Neuron (in vitro differentiated cells): ENCODE measurements around the gene MT1H.
A peak's percentile ranks its signal among the peaks of the same experiment; 100 is the strongest.

Source experiments
- H2AFZ ChIP-seq: one replicate; pipeline ENCODE4 v1.6.1; 2013; ENCODE audit warnings: low read depth, mild to moderate bottlenecking, inconsistent platforms, low read length, moderate library complexity
- H3K27me3 ChIP-seq: one replicate; pipeline ENCODE4 v1.6.1; 2013; ENCODE audit warnings: low read length; ENCODE audit not compliant: insufficient read depth
- H3K36me3 ChIP-seq: one replicate; pipeline ENCODE4 v1.6.1; 2013; ENCODE audit warnings: low read length; ENCODE audit not compliant: insufficient read depth
- H3K4me1 ChIP-seq: one replicate; pipeline ENCODE4 v1.6.1; 2013; ENCODE audit warnings: low read length; ENCODE audit not compliant: insufficient read depth
- H3K4me3 ChIP-seq: 2 replicates; pipeline ENCODE4 v1.5.1; 2013; ENCODE audit warnings: mild to moderate bottlenecking, low read length, moderate library complexity
- H3K9me3 ChIP-seq: one replicate; pipeline ENCODE4 v1.6.1; 2013; ENCODE audit warnings: low read length

Gene MT1H

GRCh38 chr16:56631197-56631596, 38.4 kb upstream of the MT1H start:
- Histone ChIP-seq H3K4me1 (peaks cover 6% of the 10 kb centered on the region), H2AFZ (no peak overlapping the region), H3K36me3 (no peaks in the 10 kb centered on the region), H3K27me3 (peaks cover 91% of the 10 kb centered on the region), H3K9me3 (no peaks in the 10 kb centered on the region), H3K4me3 (no peak overlapping the region)

DNA sequence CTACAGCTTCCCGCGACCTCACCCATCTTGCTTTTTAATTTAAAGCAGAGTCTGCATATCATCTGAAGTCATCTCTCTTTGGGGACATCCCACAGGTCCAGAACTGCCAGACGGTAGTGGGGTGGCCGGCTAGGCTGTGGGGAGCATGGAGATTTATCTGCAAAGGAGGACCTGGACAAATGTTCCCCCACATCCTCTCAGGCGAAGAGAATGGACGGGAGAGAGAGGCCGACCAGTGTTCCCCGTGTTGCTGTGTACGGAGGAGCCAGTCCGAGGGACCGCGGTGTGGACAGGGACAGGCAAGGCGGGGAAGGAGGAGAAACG, 37.8 kb upstream of the MT1H start:
- H3K4me3 ChIP-seq = no peak overlapping the region
- no peaks in the 10 kb centered on the region for H3K36me3 ChIP-seq
- H2AFZ ChIP-seq = no peak overlapping the region
- H3K9me3 ChIP-seq = no peaks in the 10 kb centered on the region
- H3K27me3 ChIP-seq = peaks cover 92% of the 10 kb centered on the region
- H3K4me1 ChIP-seq = peaks cover 6% of the 10 kb centered on the region

DNA sequence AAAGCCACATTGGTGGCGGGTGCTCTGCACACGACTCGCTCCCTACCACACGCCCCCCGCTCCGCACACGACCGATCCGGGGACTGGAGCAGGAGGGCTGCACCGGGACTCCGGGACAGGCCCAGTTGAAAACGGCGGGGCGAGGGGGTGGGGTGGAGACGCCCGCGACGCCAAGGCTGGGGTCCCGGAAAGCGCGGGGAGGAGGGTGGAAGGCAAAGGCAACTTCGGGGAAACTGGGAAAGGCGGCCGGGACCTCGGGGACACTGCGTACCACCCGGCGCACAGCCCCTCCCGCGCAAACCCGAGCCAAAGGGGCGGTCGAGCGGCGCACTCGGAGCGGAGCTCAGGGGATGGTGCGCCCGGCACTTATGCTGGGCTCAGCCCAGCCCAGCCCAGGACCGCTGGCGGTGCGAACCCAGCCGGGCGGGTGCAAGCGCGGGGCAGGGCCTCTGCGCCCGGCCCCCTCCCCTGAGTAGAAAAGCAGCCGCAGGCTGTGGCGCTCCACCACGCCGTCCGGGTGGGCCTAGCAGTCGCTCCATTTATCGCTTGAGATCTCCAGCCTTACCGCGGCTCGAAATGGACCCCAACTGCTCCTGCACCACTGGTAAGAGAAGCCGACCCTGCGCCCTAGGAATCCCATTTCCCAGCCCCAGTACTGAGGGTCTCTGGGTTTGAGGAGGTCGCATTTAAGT, 37.3 kb upstream of the MT1H start, which contains the start of gene MT1M:
MT1M (plus strand) TSS at position 504 of the 692 bp plus-strand sequence; CDS start at position 577, 73 bp downstream.
- Histone ChIP-seq H3K9me3 (no peaks in the 10 kb centered on the region), H3K36me3 (no peaks in the 10 kb centered on the region), H3K4me3 (no peak within 1 kb of the TSS), H2AFZ (peak within 1 kb of the TSS; percentile 33), H3K27me3 (peaks cover 93% of the 10 kb centered on the region), H3K4me1 (peaks cover 6% of the 10 kb centered on the region)

GRCh38 chr16:56632848-56633365, 36.7 kb upstream of the MT1H start:
- no peak overlapping the region for H3K4me3 ChIP-seq

DNA sequence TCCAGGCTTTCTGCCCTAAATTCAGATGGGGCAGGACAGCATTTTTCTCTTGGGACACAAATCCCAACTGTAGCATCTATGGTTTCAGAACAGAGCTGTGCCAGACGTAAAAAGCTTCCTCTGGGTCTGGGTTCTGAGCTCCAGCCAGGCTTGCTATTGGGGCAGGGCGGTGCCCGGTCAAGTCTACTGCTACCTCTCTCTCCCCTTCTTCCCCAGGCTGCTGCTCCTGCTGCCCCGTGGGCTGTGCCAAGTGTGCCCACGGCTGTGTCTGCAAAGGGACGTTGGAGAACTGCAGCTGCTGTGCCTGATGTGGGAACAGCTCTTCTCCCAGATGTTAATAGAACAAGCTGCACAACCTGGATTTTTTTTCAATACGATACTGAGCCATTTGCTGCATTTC, 36.1 kb upstream of the MT1H start:
- H2AFZ ChIP-seq = no peak overlapping the region
- H3K36me3 ChIP-seq = no peaks in the 10 kb centered on the region
- no peak overlapping the region for H3K4me3 ChIP-seq
- peaks cover 7% of the 10 kb centered on the region for H3K4me1 ChIP-seq
- H3K27me3 ChIP-seq = peaks cover 99% of the 10 kb centered on the region
- H3K9me3 ChIP-seq = no peaks in the 10 kb centered on the region

More at GRCh38 chr16:56632848-56633365, 36.7 kb upstream of the MT1H start:
- Histone ChIP-seq H2AFZ (no peak overlapping the region), H3K9me3 (no peaks in the 10 kb centered on the region), H3K36me3 (no peaks in the 10 kb centered on the region), H3K27me3 (peaks cover 98% of the 10 kb centered on the region), H3K4me1 (peaks cover 6% of the 10 kb centered on the region)

DNA sequence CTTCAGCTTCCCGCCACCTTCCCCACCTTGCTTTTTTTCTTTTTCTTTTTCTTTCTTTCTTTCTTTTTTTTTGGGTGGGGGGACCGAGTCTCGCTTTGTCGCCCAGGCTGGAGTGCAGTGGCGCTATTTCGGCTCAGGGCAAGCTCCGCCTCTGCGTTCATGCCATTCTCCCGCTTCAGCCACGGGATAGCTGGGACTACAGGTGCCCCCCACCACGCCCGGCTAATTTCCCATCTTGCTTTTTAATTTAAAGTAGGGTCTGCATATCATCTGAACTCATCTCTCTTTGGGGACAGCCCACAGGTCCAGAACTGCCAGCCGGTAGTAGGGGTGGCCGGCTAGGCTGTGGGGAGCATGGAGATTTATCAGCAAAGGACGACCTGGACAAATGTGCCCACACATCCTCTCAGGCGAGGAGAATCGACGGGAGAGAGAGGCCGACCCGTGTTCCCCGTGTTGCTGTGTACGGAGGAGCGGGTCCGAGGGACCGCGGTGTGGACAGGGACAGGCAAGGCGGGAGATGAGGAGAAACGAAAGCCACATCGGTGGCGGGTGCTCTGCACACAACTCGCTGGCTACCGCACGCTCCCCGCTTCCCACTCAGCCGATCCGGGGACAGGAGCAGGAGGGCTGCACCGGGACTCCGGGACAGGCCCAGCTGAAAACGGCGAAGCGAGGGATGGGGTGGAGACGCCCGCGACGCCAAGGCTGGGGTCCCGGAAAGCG, 34.7 kb upstream of the MT1H start:
- Histone ChIP-seq H3K36me3 (no peaks in the 10 kb centered on the region), H2AFZ (no peak overlapping the region), H3K27me3 (peaks cover 99% of the 10 kb centered on the region), H3K9me3 (no peaks in the 10 kb centered on the region), H3K4me1 (peaks cover 8% of the 10 kb centered on the region), H3K4me3 (no peak overlapping the region)

DNA sequence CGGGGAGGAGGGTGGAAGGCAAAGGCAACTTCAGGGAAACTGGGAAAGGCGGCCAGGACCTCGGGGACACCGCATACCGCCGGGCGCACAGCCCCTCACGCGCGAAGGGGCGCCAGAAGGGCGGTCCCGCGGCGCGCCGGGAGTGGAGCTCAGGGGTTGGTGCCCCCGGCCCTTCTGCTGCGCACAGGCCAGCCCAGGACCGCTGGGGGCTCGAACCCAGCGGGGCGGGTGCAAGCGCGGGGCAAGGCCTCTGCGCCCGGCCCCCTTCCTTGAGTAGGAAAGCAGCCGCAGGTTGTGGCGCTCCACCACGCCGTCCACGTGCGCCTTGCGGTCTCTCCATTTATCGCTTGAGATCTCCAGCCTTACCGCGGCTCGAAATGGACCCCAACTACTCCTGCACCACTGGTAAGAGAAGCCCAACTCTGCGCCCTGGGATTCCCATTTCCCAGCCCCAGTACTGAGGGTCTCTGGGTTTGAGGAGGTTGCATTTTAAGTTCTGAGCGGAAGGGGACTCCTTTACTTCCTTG, 34.1 kb upstream of the MT1H start:
- peaks cover 8% of the 10 kb centered on the region for H3K4me1 ChIP-seq
- H2AFZ ChIP-seq = no peak overlapping the region
- peaks cover 98% of the 10 kb centered on the region for H3K27me3 ChIP-seq
- H3K36me3 ChIP-seq = no peaks in the 10 kb centered on the region
- no peaks in the 10 kb centered on the region for H3K9me3 ChIP-seq
- no peak overlapping the region for H3K4me3 ChIP-seq

- H3K27me3 ChIP-seq = peaks cover 98% of the 10 kb centered on the region
These were observed 32.8 kb upstream of the MT1H start for GRCh38 chr16:56636616-56637413.

GRCh38 chr16:56637814-56638750, 31.5 kb upstream of the MT1H start, which contains the start of gene MT1A:
TSS of gene MT1A (plus strand) at chr16:56638666. CDS start at chr16:56638739, 73 bp downstream.
- H2AFZ ChIP-seq = no peak within 1 kb of the TSS
- peaks cover 98% of the 10 kb centered on the region for H3K27me3 ChIP-seq
- peaks cover 2% of the 10 kb centered on the region for H3K4me1 ChIP-seq
- no peaks in the 10 kb centered on the region for H3K36me3 ChIP-seq
- peak within 1 kb of the TSS; percentile 21 for H3K4me3 ChIP-seq
- no peaks in the 10 kb centered on the region for H3K9me3 ChIP-seq

More at GRCh38 chr16:56636616-56637413, 32.8 kb upstream of the MT1H start:
- no peak overlapping the region for H2AFZ ChIP-seq
- no peak overlapping the region for H3K4me3 ChIP-seq
- H3K9me3 ChIP-seq = no peaks in the 10 kb centered on the region
- H3K36me3 ChIP-seq = no peaks in the 10 kb centered on the region
- peaks cover 8% of the 10 kb centered on the region for H3K4me1 ChIP-seq

GRCh38 chr16:56639045-56639444, 30.6 kb upstream of the MT1H start:
- peaks cover 98% of the 10 kb centered on the region for H3K27me3 ChIP-seq

GRCh38 chr16:56640076-56640475, 29.5 kb upstream of the MT1H start:
- peaks cover 2% of the 10 kb centered on the region for H3K4me1 ChIP-seq
- H2AFZ ChIP-seq = no peak overlapping the region
- peaks cover 98% of the 10 kb centered on the region for H3K27me3 ChIP-seq
- H3K9me3 ChIP-seq = no peaks in the 10 kb centered on the region
- no peaks in the 10 kb centered on the region for H3K36me3 ChIP-seq
- no peak overlapping the region for H3K4me3 ChIP-seq

More at GRCh38 chr16:56639045-56639444, 30.6 kb upstream of the MT1H start:
- H3K36me3 ChIP-seq = no peaks in the 10 kb centered on the region
- no peaks in the 10 kb centered on the region for H3K9me3 ChIP-seq
- no peak overlapping the region for H3K4me3 ChIP-seq
- no peak overlapping the region for H2AFZ ChIP-seq
- peaks cover 2% of the 10 kb centered on the region for H3K4me1 ChIP-seq

DNA sequence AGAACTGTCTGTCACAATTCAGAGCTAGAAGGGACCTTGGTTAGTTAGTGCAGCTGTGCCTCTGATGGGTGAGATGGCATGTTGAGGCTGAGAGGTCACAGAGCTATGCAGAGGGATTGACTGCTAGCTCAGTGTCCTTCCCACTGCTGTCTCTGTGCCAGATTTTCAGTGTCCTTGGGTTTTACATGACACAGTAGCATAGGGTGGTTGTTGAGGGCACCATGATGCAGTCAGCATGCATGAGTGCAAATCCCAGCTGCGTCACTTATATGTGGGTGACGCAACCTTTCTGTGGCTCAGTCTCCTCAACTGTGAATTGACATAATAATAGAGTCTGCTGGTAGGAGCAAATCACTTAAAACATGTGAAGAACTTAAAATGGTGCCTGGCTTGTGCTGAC, 28.4 kb upstream of the MT1H start:
- Histone ChIP-seq H3K4me3 (no peak overlapping the region), H2AFZ (no peak overlapping the region), H3K9me3 (no peaks in the 10 kb centered on the region), H3K4me1 (peaks cover 2% of the 10 kb centered on the region), H3K27me3 (peaks cover 98% of the 10 kb centered on the region), H3K36me3 (no peaks in the 10 kb centered on the region)
